GM12801 (cell line): ENCODE data around the gene GULP1.

ENCODE experiments used
- TF ChIP-seq, protein P1 (sequence below): IDR thresholded peaks from one replicate; pipeline ENCODE4 v1.5.1; 2011; ENCODE audit warnings: control low read depth; ENCODE audit not compliant: insufficient read length; ENCODE audit errors: extremely low read depth

The GULP1 gene

GRCh38 chr2:188360485-188361263 is 69.0 kb downstream of the GULP1 start:
- TF ChIP-seq, protein P1, sequence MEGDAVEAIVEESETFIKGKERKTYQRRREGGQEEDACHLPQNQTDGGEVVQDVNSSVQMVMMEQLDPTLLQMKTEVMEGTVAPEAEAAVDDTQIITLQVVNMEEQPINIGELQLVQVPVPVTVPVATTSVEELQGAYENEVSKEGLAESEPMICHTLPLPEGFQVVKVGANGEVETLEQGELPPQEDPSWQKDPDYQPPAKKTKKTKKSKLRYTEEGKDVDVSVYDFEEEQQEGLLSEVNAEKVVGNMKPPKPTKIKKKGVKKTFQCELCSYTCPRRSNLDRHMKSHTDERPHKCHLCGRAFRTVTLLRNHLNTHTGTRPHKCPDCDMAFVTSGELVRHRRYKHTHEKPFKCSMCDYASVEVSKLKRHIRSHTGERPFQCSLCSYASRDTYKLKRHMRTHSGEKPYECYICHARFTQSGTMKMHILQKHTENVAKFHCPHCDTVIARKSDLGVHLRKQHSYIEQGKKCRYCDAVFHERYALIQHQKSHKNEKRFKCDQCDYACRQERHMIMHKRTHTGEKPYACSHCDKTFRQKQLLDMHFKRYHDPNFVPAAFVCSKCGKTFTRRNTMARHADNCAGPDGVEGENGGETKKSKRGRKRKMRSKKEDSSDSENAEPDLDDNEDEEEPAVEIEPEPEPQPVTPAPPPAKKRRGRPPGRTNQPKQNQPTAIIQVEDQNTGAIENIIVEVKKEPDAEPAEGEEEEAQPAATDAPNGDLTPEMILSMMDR: no peak

DNA sequence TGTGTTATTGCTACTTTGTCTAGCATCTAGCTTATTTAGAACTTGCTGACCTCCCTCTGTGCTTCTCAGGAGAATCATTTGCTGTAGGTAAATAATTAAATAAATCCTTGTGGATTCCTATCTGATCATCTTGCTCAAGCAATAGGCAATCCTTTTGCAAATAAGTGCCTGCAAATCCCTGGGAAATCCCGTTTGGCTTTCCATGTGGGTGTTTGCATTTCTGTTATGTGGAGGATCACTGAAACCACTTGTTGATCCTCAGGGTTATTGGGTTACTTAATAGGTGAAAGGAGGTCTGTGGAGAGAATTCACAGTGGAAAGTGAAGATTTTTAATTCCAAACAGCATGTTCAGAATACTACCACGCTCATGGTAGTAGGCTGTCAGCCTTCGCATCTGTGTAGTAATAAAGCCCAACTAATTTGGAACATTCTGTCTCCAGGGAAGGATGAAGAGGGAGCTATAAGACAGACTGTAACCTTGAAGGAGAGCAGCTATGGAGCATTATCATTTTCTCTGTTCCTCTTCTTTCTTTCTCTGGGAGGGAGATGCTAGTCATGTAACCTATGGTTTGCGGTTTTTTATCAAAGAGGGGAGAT is 72.5 kb downstream of the GULP1 start:
- TF ChIP-seq, protein P1: no peak

GRCh38 chr2:188365058-188365641 is 73.5 kb downstream of the GULP1 start:
- TF ChIP-seq, protein P1: no peak

DNA sequence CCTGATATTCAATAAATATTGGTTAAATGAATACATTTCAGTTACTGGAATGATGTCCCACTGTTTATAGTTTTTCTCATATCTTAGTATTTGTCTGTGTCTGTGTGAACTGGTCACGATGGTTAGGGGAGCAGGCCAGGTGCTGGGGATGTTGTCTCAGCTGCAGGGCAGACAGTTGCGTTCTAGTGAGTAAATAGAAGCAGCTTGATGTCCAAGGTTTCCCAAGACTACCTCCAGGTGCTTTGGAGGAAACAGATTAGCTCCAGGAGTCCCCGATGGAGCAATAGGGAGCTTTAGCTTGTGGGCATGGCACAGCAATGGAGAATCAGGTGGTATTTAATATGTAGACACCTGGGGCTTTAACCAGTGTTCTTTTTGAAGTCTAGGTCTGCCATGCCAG is 75.5 kb downstream of the GULP1 start:
- TF ChIP-seq, protein P1: no peak

DNA sequence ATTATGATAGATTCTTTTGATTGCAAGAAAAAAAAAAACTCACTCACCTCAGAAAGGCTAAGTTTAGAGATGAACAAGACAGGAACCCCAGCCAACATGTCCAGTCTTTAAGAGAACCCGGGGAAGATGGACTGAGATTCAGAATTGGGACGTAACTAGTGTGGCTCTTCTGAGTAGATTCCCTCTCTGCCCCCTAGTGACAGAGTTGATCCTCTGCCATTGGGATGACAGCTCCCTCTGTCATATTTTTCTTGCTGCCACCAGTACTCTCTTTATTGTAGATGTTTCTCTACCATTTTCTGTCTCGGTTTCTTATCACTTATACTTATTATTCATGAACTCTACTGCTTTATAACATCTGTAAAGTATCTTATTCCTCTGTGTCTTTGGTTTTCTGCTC is 77.7 kb downstream of the GULP1 start:
- TF ChIP-seq, protein P1: no peak

DNA sequence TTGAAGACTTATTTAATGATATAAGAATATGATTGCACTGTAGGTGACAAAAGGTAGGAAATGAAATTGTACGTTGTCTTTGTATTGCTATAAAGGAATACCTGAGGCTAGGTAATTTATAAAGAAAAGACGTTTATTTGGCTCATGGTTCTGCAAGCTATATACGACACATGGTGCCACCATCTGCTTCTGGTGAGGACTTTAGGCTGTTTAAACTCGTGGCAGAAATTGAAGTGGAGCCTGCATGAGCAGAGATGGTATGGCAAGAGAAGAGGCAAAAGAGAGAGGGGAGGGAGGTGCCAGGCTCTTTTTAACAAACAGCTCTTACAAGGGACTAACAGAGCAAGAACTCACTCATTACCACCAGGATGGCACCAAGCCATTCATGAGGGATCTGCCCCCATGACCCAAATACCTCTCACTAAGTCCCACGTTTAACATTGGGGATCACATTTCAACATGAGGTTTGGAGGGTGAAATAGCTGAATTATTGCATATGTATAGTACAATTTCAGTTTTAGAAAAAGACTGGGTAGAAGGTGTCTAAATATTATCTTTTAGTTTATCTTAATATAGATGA is 86.8 kb downstream of the GULP1 start:
- TF ChIP-seq, protein P1: no peak

DNA sequence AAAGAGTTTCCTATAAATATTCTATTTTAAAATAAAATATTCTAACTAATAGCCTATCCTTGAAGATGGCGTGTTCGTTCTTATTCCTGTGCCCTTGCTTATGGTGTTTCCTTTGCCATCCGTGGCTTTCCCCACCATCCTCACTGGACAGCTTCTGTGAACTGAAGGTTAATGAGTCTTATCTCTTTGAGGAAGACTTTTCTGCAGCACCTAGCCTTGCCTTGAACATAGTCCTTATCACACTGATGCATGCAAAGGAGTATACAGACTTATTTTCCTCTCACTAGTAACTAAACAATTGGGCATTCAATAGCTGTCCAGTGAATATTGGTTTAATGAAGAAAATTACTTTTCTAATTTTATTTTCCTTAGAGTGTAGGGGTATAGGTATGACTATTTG is 88.1 kb downstream of the GULP1 start:
- TF ChIP-seq, protein P1: no peak
